Ectodermal cell (in vitro differentiated cells): ENCODE data around the gene PITX1.

Experiments used
- H3K27ac ChIP-seq: 2 replicates; pipeline ENCODE4 v1.7.0; 2013; ENCODE audit warnings: mild to moderate bottlenecking, low read depth, low read length; ENCODE audit not compliant: insufficient read depth, poor library complexity, severe bottlenecking
- H3K27me3 ChIP-seq: 2 replicates; pipeline ENCODE4 v1.7.0; 2013; ENCODE audit warnings: mild to moderate bottlenecking, low read length; ENCODE audit not compliant: insufficient read depth, control insufficient read depth, poor library complexity, severe bottlenecking
- H3K36me3 ChIP-seq: one replicate; pipeline ENCODE4 v1.7.0; 2013; ENCODE audit warnings: low read length; ENCODE audit not compliant: control insufficient read depth, insufficient read depth
- H3K4me1 ChIP-seq: one replicate; pipeline ENCODE4 v1.7.0; 2013; ENCODE audit warnings: low read length; ENCODE audit not compliant: control insufficient read depth, insufficient read depth
- H3K4me3 ChIP-seq: 2 replicates; pipeline ENCODE4 v1.7.0; 2013; ENCODE audit warnings: low read depth, low read length, control low read depth; ENCODE audit not compliant: insufficient read depth
- H3K9me3 ChIP-seq: 2 replicates; pipeline ENCODE4 v1.7.0; 2013; ENCODE audit warnings: mild to moderate bottlenecking, low read length, moderate library complexity; ENCODE audit not compliant: control insufficient read depth
- WGBS, 2 experiments: methylation state at CpG; one replicate each; pipeline ENCODE4 v1.1.7; 2013; ENCODE audit warnings: missing lambda C conversion rate in 2 of 2; 5-methylcytosine and 5-hydroxymethylcytosine counted together

Gene PITX1

DNA sequence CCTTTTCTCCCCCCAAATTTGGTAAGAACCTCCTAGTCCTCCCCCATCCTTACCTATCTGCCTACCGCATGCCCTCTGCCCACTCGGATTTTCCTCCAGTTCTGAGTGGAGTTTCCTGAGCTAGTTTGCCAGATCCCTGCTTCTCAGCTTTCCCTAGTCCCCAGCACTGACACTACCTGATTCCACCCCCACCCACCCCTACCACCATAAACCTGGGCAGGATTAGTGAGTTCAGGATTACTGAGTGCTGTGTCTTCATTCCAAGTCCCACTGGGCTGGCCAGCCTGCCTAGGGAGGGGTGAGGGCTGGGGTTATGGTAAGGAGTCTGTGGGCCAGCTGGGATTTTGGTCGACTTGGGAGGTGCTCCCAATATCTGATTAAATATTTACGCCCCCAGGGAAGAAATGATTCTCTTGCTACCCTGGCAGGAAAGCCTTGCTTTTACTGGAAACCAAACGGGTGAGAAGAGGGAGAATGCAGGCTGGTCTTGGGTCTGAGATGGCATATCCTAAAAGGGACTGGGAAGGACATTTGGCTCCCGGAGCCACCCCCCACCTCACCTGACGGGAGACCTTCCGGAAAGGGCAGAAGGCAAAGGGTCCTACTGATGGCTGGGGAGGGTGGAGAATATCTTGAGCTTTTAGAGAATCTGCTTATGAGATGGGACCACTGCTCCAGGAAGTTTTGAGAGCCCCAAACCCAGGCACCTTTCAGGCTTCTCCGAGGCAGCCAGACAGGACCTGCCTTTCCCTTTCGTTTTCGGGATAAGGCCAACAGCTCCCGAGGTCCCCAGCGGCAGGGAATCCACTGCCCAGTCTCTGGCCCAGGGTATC lies 3.7 kb downstream of the PITX1 start:
- 4 to 5% methylated on average over 13 of the region's 13 CpGs for WGBS, 2 experiments

DNA sequence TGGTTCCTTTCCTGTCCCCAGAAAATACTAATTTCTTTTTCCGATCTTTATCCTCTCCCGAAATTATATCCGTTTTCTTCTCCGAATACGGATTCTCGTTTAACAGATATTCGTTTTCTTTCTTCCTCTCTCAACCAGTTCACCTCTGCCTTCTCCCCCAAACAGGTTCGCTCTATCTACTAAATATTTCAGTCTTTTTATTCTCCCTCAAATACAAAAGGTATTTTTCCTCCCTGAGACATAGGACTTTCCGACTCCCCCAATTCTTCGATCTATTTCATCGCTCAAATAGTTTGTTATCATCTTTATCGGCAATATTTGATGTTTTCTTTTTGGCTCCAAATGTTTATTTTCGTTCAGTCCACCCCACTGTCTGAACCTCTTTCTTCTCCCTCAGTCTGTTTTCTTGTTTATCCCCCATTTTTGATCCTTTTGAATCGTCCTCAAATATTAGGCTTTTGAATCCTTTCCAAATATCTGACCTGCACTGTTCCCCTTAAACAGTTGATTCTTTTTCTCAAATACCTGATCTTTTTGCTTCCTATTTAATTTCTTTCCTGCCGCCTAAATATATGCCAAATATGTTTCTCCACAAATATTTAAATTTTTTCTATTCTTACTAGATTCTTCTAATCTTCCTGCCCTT lies 4.4 kb downstream of the PITX1 start:
- H3K27ac ChIP-seq: no peak overlapping the region
- H3K4me1 ChIP-seq: peaks cover 46% of the 10 kb centered on the region
- no peaks in the 10 kb centered on the region for H3K9me3 ChIP-seq
- no peaks in the 10 kb centered on the region for H3K36me3 ChIP-seq
- WGBS, 2 experiments: 11% methylated on average over 15 of the region's 15 CpGs
- peaks cover 100% of the 10 kb centered on the region for H3K27me3 ChIP-seq
- no peak overlapping the region for H3K4me3 ChIP-seq

More for the DNA sequence above, 3.7 kb downstream of the PITX1 start:
- H3K9me3 ChIP-seq: no peaks in the 10 kb centered on the region
- H3K27ac ChIP-seq: no peak overlapping the region
- no peak overlapping the region for H3K4me3 ChIP-seq
- no peaks in the 10 kb centered on the region for H3K36me3 ChIP-seq
- peaks cover 46% of the 10 kb centered on the region for H3K4me1 ChIP-seq
- H3K27me3 ChIP-seq: peaks cover 100% of the 10 kb centered on the region

DNA sequence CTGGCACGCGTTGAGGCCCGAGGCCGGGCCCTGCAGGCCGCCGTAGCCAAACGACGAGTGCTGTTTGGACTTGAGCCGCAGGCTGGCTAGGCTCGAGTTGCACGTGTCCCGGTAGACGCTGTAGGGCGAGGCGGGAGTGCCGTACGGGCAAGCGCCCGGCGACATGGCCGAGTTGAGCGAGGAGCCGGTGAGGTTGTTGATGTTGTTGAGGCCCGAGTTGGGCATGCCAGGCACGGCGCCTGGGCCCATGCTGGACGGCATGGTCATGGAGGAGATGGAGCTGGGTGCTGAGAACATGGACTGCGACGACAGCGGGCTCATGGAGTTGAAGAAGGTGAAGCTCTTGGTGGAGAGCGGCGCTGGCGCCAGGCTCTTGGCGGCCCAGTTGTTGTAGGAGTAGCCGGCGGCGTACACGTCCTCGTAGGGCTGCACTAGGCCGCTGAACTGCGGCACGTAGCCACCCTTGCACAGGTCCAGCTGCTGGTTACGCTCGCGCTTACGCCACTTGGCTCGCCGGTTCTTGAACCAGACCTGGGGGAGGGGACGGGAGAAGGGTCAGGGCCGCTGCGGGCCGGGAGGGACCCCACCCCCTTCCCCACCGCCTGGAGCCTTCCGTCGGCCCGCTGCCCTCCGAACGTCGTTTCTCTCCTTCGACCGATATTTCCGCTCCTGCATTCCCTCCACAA lies 5.1 kb downstream of the PITX1 start:
- peaks cover 46% of the 10 kb centered on the region for H3K4me1 ChIP-seq
- no peaks in the 10 kb centered on the region for H3K36me3 ChIP-seq
- peaks cover 94% of the 10 kb centered on the region for H3K27me3 ChIP-seq
- WGBS, 2 experiments: 1 to 2% methylated on average over 62 of the region's 62 CpGs
- H3K4me3 ChIP-seq: no peak overlapping the region
- no peaks in the 10 kb centered on the region for H3K9me3 ChIP-seq
- no peak overlapping the region for H3K27ac ChIP-seq

DNA sequence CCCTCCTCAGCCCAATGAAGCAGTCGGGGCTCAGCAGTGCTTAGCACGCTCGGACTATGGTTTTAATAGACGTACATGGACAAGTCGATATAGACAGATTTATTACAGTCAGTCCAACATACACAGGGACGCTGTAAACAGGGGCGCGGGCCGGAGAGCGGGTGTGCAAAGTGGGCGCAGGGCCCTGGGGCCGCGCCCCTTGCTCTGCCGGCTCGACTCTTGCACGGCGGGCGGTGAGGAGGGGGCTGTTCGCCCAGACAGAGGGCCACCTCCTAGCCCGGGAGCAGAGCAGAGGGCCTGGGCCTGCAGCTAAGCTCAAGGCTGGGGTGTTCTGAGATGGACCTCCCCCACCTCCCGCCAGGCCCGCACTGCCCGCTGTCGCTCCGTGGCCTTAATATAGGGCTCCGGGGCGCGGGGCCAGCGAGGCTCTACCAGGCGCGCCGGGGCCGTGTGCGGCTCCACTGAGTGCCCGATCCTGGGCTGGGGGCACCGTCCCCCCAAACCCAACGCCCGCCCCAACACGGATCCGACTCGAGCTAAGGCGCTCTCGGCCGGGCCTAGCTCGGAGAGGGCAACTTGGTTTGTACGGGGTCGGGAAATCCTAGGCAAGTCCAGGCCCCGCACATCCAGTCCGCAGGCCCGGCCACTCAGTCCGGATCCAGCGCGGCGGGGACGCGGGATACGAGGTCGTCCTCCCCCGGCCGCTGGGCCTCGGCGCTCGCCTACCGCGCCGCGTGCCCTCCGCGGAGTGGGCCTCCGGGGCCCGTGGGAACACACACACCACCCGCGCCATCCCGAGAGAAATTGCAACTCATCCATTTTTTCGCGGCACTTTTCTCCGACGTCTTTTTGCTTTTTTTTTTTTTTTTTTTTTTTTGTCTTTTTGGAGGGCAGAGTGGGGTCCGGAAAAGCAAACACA lies 6.1 kb downstream of the PITX1 start:
- 3% methylated on average over 79 of the region's 79 CpGs for WGBS, 2 experiments
- H3K27me3 ChIP-seq: peaks cover 84% of the 10 kb centered on the region
- H3K27ac ChIP-seq: no peak overlapping the region
- peaks cover 40% of the 10 kb centered on the region for H3K4me1 ChIP-seq
- no peaks in the 10 kb centered on the region for H3K9me3 ChIP-seq
- H3K4me3 ChIP-seq: peak overlapping the region; percentile 10
- no peaks in the 10 kb centered on the region for H3K36me3 ChIP-seq

DNA sequence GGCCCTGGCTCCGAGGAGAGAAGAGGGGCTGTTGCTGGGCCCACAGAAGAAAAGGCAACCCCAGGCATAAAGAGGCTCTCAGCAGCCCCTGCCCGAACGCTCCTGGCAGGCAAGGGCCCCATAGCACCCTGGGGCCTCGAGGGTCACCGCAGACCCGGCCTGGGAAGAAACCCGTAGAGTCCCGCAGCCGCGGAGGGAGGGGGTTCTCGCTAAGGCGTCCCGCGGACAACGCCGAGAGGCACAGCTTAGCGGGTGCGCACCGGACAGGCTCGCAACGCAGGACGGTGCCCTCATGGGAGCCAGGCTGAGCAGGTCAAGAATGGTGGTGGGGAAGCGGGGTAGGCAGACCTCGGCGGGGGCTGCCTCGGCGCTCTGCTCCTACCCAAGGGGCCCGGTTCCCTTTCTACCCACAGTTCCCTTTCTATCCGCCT lies 6.7 kb downstream of the PITX1 start:
- Histone ChIP-seq H3K36me3 (no peaks in the 10 kb centered on the region), H3K9me3 (no peaks in the 10 kb centered on the region), H3K27me3 (peaks cover 83% of the 10 kb centered on the region), H3K4me3 (peak overlapping the region; percentile 10), H3K4me1 (peaks cover 35% of the 10 kb centered on the region), H3K27ac (no peak overlapping the region)
- 1 to 3% methylated on average over 29 of the region's 29 CpGs for WGBS, 2 experiments

DNA sequence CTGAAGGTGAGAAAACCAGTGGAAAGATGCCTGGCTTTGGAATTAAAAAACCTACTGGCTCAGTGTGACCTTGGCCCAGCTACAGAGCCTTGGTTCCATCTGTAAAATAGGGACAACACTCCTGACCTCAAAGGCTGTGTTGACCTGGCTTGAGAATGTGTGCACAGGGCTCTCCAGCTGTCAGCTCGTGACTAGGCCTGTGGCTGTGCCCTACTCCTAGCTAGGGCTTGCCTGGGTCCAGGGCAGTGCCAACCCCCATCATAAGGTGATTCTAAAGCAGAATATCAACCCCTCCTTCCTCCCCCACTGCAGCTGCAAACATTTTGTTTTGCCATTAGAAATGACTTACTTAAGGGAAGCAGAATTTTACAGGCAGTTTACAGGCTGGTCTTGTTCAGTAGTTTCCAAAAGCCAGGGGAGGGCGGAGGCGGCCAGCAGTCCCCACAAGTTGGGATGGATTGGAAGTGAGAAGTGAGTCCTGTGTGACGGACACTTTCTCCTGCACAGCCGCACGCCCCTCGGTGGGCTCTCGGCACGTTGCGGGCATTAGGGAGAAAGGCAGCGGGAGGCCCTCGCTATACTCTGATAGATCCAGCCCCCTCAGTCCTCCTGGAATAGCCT lies 7.3 kb downstream of the PITX1 start:
- H3K27me3 ChIP-seq: peaks cover 80% of the 10 kb centered on the region
- H3K27ac ChIP-seq: no peak overlapping the region
- H3K9me3 ChIP-seq: no peaks in the 10 kb centered on the region
- 25 to 27% methylated on average over 12 of the region's 12 CpGs for WGBS, 2 experiments
- H3K4me1 ChIP-seq: peaks cover 34% of the 10 kb centered on the region
- no peak overlapping the region for H3K4me3 ChIP-seq
- H3K36me3 ChIP-seq: no peaks in the 10 kb centered on the region

DNA sequence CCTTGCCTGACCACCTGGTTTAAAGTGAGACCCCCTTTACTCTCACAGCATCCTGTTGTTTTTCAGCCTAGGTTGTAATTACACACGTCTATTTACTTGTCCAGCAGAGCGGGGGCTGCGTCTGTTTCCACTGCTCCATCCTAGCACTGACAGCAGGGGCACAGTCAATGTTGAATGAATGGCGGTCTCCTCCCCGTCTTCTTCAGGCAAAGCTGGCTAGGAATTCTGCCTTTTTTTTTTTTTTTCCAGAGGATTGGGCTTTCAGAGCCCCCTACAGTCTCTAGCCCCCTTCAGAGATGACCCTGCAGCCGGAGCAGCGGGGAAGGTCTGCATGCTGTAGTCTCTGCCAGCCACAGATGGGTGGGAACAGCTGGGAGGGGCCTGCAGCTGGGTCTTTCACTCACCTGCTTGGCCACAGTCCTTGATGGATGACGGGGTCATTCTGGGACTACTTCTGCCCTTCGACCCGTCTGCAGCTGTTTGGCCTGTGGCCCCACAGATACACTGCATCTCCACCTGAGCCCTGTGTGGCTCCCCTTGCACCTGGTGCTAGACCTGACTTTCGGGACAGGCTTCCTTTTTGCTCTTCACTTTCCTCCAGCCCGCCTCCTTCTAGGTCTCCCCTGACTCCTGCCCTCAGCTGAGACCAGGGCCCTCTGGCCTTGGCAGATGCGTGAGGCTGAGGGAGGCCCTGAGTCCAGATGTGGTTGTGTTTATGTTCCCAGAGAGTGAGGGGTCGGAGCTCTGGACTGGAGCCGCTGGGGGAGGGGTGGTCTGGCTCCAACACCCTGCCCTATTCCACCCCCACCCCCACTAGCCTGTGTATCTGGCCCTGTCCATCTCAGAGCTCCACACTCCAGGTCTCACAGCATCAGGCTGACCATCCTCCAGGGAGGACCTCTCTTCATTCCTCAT lies 8.0 kb downstream of the PITX1 start:
- Histone ChIP-seq H3K4me1 (peaks cover 27% of the 10 kb centered on the region), H3K9me3 (no peaks in the 10 kb centered on the region), H3K4me3 (no peak overlapping the region), H3K36me3 (no peaks in the 10 kb centered on the region), H3K27ac (no peak overlapping the region), H3K27me3 (peaks cover 73% of the 10 kb centered on the region)
- WGBS, 2 experiments: 63 to 64% methylated on average over 14 to 15 of the region's 15 CpGs

DNA sequence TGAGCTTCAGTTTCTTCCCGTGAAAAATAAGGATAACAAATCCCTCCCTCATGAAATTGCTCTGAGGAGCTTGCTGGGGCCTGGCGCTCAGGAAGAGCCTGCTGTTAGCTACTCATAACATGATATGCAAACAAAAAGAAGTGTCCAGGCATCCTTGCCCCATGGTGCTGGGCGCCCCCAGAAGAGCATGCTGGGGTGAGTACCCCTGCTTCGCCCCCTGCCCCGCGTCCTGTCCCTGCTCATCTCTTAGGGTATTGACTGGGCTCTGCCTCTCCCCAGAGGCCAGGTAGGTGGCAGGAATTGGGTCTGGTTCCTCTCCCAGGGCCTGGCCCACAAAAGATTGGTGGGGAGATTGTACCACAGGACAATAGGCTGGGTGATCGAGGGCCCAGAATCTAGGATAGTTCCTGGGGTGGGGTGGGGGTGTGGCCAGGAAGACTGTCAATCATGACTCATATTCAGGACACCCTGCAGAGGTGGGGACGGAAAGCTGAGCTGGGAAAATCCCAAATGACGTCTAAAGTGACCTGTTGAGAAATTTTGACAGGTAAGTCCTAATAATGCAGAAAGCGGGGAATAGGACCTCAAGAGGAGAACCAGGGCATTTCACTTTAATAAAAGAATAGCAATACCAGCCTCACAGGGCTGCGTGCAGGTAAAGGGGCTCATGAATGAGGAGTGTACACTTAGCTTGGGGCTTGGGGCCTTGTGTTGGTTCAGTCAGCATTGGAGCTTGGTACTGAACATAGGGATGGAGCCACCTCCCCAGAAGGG lies 8.9 kb downstream of the PITX1 start:
- H3K27ac ChIP-seq: no peak overlapping the region
- WGBS, 2 experiments: 81 to 83% methylated on average over 11 of the region's 11 CpGs
- H3K36me3 ChIP-seq: no peaks in the 10 kb centered on the region
- no peak overlapping the region for H3K4me3 ChIP-seq
- H3K9me3 ChIP-seq: no peaks in the 10 kb centered on the region
- peaks cover 64% of the 10 kb centered on the region for H3K27me3 ChIP-seq
- H3K4me1 ChIP-seq: peaks cover 18% of the 10 kb centered on the region
